GM19372 (cell line): ENCODE measurements around the gene FASN.

Experiments used
- ATAC-seq: cut with Tn5 transposase; IDR thresholded peaks from one replicate; pipeline ENCODE4 v1.9.1; 2021; ENCODE audit warnings: mild to moderate bottlenecking, low read depth, moderate library complexity; ENCODE audit not compliant: unreplicated experiment

The FASN gene

DNA sequence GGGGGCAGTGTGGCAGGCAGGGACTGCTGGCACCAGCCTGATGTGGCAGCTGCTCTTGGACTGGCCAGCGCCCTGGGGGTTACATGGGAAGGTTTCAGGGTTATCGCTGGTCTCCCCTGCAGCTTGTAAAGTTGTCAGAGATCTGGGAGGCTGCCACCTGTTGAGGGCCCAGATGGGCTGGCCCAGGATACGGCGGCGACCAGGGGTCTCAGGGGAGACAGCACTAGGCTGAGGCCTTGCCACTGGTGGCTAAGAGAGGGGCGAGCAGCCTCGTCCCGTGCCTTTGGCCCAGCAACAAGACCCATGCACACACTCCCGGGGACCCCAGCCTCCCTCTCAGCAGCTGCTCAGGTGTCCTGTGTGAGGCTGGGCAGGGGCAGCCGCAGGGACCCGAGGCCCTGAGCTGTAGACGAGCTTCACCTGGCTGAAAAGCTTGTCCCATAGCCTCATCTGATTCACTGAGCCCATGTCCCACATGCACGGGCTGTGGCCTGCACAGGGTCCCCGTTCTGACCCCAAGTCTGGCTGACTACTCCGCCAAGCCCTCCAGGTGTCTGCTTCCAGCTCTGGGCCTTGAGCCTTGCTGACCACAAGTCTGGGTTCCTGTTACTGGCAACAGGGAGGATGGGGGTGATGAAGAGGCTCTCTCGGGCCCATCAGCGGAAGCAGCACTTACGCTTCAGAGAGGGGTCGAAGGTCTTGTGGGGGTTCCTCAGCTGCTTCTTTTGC is 38.6 kb downstream of the FASN start:
- ATAC-seq = no peak

- no peak for ATAC-seq
These were observed 39.2 kb downstream of the FASN start for GRCh38 chr17:82058855-82059249.

- no peak for ATAC-seq
These were observed 39.7 kb downstream of the FASN start for GRCh38 chr17:82058230-82058854.

- ATAC-seq = no peak
These were observed 41.1 kb downstream of the FASN start for GRCh38 chr17:82056729-82057621.

DNA sequence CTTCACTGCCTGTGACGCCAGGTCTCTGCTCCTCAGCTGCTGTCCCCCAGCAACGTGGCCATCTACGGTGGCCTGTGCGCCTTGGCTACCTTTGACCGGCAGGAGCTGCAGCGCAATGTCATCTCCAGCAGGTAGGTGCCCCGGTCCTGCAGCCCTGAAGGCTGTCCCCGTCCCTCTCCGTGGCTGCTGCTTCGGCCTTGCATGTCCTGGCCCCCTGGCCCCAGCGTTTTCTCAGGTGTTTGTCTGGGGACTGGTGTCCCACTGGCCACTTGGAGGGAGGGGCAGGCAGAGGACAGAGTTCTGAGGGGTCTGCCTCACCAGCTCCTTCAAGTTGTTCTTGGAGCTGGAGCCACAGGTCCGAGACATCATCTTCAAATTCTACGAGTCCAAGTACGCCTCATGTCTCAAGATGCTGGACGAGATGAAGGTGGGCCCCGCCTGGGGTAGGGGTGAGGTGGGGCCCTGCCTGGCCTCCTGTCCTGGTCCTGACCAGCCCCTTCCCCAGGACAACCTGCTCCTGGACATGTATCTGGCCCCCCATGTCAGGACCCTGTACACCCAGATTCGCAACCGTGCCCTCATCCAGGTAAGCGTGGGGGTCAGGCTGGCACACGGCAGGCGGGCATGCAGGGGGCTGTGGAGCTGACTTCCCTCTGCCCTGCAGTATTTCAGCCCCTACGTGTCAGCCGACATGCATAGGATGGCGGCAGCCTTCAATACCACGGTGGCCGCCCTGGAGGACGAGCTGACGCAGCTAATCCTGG is 41.9 kb downstream of the FASN start:
- ATAC-seq = no peak

GRCh38 chr17:82055023-82055964 is 42.7 kb downstream of the FASN start:
- no peak for ATAC-seq

- ATAC-seq = no peak
These were observed 43.5 kb downstream of the FASN start for GRCh38 chr17:82054351-82055022.

DNA sequence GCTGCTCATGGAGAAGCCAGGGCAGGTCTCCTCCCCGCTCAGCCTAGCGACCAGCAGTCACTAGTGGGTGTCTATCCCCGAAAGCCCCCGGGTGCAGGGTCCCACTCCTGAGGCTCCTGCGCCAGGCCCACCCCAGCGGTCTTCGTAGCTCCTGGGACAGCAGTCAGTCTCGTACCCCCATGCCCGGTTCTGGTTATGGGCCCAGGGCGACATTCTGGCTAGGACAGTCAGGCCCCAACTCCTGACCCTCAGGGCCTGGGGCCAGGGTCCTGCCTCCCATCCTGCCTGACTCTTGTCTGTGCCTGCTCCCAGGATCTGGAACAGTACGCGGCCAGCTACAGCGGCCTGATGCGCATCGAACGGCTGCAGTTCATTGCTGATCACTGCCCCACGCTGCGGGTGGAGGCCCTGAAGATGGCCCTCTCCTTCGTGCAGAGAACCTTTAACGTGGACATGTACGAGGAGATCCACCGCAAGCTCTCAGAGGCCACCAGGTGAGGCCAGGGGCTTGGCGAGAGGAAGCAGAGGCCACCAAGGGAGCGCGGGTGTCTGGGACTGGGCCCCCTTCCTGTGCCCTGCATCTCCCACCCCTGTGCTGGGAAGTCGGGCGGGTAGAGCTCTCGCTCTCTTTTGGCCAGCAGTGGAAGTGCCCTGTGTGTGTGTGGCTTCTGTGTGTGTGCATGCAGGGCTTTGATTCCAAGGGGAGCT is 44.3 kb downstream of the FASN start:
- ATAC-seq = no peak

GRCh38 chr17:82053130-82053529 is 44.9 kb downstream of the FASN start:
- no peak for ATAC-seq

GRCh38 chr17:82052638-82053059 is 45.4 kb downstream of the FASN start:
- no peak for ATAC-seq

DNA sequence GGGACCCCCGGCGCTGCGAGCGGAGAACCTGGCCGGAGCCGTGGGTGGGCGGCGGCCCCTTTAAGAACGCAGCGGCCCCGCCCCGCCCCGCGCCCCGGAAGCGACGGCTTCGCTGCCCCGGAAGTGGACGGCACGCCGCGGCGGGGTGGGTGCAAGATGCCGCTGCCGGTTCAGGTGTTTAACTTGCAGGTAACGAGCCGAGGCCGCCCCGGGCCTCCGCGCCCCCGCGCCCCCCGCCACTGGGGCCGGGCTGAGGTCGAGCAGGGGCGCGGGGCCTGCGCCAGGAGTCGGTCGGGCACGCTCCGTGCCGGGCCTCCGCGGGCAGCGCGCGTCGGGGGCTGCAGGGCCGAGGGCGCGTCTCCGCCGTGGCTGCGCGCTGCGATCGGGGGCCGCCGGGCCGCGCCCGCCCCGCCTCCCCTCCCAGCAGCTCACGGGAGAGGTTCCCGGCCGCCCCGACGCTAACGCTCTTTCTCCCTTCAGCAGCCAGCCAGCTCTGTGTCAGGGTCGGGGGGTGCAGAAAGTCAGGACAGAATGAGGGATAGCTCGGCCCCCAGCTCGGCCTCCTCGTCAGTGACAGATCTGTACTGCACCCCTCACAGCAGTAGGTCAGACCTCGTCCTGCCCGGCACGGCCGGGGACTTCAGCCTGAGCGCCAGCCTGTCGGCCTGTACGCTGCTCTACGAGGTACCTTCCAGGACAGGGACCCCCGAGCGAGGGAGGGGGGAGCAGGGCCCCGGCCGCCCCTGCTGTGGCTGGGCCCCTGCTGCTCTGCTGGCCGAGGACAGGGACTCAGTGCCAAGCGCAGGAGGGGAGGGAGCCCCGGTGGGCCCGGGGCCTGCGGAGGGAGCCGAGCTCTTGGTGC is 46.0 kb downstream of the FASN start, which contains the start of the genes GPS1 and RFNG:
Gene GPS1, plus strand, starts transcription at position 123 of the 862 bp plus-strand sequence. Its CDS starts 34 bp downstream, at position 157.
Gene RFNG, minus strand, starts transcription at position 36 of the 862 bp plus-strand sequence. CDS start 45 bp downstream, outside the sequence.
- peak; percentile 63 for ATAC-seq

DNA sequence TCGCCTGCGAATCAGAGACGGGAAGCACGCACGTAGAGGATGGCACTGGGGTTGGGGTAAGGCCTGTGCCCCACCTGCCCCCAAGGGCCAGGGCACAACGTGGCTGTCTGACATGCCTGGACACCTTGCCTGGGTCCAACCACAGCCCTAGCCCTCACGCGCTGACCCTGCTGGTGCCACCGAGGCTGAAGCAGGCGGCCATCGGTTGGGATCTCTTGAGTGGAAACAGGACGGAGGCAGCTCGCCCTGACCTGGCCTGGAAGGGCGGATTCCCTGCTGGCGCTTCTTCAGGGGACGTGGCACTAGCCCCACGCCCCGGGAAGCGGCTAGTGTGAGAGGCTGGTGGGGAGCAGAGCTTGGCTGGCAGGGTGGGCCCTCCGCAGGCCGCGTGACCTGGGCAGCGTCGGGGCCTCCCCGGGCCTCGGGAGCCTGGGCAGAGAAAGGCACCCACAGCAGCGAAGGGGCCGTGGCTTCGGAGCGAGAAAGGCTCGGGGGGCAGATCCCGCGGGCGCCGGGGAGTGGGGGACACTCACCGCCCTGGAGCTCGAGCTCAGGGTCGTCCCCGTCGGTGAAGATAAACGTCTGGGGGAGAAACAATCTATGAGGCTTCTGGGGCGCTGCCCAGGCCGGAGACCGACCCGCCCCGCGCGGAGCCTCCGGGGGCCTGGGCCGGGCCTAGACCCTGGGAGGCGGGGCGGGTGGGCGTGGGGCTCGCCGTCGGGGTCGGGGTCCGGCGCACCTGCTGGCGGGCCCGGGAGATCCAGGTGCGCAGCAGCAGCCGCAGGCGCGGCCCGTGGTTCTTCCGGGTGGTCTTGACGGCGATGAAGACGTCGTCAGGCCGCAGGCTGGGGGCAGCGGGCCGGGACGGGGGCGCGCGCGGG is 47.0 kb downstream of the FASN start:
- ATAC-seq = peak; percentile 22

- no peak for ATAC-seq
These were observed 47.8 kb downstream of the FASN start for GRCh38 chr17:82050152-82050760.

DNA sequence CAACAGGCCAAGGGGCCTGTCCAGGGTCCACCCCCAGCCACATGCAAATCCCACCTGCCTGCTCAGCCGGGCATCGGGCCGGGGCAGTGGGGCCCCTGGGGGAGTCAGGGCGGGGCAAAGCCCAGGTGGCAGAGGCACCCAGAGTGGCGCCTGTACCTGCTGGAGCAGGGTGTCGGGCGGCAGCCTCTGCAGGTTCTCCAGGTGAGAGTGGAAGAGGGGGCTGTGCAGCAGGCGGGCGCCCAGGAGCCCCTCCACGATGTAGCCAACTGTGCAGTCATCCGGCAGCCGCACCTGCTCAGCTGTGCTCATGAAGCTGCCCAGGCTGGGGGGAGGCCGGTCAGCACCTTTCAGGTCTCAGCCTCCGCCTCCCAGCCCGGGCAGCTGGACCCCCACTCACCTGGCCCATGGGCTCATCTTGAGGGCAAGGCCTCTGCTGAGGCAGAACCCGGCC is 48.5 kb downstream of the FASN start:
- ATAC-seq = no peak

DNA sequence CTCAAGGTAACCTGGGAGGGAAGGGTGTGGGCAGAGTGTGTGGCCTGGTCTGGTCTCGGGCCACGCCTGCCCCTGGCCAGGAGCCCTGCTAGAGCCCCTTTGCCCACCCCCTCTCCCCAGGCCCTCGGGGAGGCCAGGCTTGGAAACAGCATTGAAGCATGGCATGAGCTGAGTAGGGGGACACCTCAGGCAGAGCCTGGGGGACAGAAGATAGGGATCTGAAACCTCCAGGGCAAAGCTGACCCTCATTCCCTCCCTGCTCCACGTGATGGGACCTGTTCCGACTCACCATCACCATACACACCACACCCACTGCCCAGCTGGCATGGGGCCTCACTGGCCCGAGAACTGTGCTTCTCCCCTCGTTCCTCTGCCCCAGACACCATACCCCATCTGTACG is 48.9 kb downstream of the FASN start:
- no peak for ATAC-seq

DNA sequence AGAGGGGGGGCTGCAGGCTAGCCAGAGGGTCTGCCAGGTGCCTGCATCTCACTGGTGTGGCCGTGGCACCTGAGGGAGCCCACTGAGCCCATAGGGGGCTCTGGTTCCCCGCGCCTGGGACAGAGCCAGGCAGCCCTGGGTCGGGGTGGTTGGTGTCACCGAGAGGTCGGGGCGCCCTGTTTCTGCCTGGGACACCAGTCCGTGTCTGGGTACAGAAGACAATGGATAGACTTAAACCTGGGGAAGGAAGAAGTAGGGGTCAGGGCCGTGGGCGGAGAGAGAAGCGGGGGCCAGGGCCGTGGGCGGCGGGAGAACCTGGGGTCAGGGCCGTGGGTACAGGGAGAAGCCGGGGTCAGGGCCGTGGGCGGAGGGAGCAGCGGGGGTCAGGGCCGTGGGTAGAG is 49.5 kb downstream of the FASN start:
- ATAC-seq = no peak
